ENCODE results near the gene TTLL10.

DNA sequence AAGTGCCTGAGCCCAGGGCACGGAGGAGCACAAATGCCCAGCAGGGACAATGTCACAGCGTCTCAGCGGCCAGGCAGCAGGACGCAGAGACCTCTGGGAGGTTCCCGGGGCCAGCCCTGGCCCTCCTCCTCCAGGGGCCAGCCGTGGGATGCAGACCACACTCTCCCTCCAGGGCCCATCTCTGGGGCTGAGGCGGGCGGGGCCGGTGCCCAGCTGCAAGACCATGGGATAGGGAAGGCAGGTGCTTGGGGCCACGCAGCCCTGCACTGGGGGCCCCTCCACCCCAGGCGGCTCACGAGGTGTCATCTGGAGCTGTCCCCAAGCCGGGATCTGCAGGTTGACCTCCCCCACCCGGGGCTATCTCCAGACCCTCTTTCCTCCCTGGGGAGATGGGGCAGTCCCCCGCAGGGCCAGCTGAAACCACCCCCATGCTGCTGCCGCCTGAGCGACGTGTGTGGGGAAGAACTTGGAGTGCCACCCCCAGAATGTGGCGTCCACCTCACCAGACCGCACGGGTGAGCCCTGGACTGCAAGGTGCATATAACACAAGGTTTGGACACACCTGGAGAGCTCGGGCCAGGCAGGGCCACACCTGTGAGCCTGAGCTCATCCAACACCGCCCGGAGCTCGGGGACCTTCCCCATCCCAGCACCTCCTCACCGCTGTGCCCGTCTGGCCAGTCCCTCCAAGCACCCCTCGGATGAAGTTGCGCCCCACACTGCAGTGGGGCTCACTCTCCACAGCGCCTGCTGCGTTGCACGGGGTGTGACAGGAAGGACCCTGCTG, 4.1 kb upstream of the TTLL10 start:
- TF ChIP-seq, protein P1, sequence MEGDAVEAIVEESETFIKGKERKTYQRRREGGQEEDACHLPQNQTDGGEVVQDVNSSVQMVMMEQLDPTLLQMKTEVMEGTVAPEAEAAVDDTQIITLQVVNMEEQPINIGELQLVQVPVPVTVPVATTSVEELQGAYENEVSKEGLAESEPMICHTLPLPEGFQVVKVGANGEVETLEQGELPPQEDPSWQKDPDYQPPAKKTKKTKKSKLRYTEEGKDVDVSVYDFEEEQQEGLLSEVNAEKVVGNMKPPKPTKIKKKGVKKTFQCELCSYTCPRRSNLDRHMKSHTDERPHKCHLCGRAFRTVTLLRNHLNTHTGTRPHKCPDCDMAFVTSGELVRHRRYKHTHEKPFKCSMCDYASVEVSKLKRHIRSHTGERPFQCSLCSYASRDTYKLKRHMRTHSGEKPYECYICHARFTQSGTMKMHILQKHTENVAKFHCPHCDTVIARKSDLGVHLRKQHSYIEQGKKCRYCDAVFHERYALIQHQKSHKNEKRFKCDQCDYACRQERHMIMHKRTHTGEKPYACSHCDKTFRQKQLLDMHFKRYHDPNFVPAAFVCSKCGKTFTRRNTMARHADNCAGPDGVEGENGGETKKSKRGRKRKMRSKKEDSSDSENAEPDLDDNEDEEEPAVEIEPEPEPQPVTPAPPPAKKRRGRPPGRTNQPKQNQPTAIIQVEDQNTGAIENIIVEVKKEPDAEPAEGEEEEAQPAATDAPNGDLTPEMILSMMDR (optimal IDR thresholded peaks at IDR 0.05 in 1 of 3, IDR thresholded peaks at IDR 0.05 in 1 of 3, conservative IDR thresholded peaks at IDR 0.05 in 1 of 3; ENCODE audit: extremely low read depth in 1 of 3, insufficient read depth in 2 of 3, low read length in 3 of 3) = no peak
- no peak for TF ChIP-seq EZH2 (IDR thresholded peaks at IDR 0.05; ENCODE audit: low read length)

Measured in keratinocyte (primary cell).